ENCODE data around the gene SLC25A19. TPM values are rescaled to one million over a fixed set of nuclear protein-coding genes. Genes with fewer than 3 reads are reported as not detected.

The SLC25A19 gene
- polyA plus RNA-seq, 4 donors, result 11.4 to 15.6 (median 12.7) TPM

- WGBS, 3 donors, result 83 to 92% (median 90%) methylated on average over 6 of the region's 6 CpGs
- Histone ChIP-seq H3K36me3 (ENCODE audit: control insufficient read depth in 3 of 3, insufficient read depth in 2 of 3, low read depth in 1 of 3, low read length in 3 of 3) (peaks cover 2 to 64% (median 3%) of the 10 kb centered on the region in 3 donors), H3K27ac (ENCODE audit: low read depth in 1 of 3, low read length in 2 of 3) (peak overlapping the region in 1 of 3 donors; percentile 44), H3K27me3 (ENCODE audit: control insufficient read depth in 3 of 3, insufficient read depth in 3 of 3, low read length in 3 of 3) (no peaks in the 10 kb centered on the region), H3K4me1 (ENCODE audit: control insufficient read depth in 3 of 3, insufficient read depth in 2 of 3, low read depth in 1 of 3, low read length in 2 of 3) (peaks cover 0 to 7% (median 0%) of the 10 kb centered on the region in 3 donors), H3K9me3 (ENCODE audit: control insufficient read depth in 2 of 2, insufficient read depth in 1 of 2, low read depth in 1 of 2, low read length in 1 of 2) (no peaks in the 10 kb centered on the region), H3K4me3 (ENCODE audit: low read depth in 1 of 3, low read length in 3 of 3) (no peak overlapping the region)
- no peak for DNase-seq
- FAIRE-seq, result no peak
Measured at GRCh38 chr17:75325348-75325747, 36.1 kb upstream of the SLC25A19 start.

GRCh38 chr17:75321506-75321905, 32.3 kb upstream of the SLC25A19 start:
- Histone ChIP-seq H3K27me3 (ENCODE audit: control insufficient read depth in 3 of 3, insufficient read depth in 3 of 3, low read length in 3 of 3) (no peaks in the 10 kb centered on the region), H3K27ac (ENCODE audit: low read depth in 1 of 3, low read length in 2 of 3) (no peak overlapping the region), H3K36me3 (ENCODE audit: control insufficient read depth in 3 of 3, insufficient read depth in 2 of 3, low read depth in 1 of 3, low read length in 3 of 3) (peaks cover 2 to 83% (median 7%) of the 10 kb centered on the region in 3 donors), H3K4me3 (ENCODE audit: low read depth in 1 of 3, low read length in 3 of 3) (no peak overlapping the region), H3K4me1 (ENCODE audit: control insufficient read depth in 3 of 3, insufficient read depth in 2 of 3, low read depth in 1 of 3, low read length in 2 of 3) (peaks cover 0 to 6% (median 0%) of the 10 kb centered on the region in 3 donors), H3K9me3 (ENCODE audit: control insufficient read depth in 2 of 2, insufficient read depth in 1 of 2, low read depth in 1 of 2, low read length in 1 of 2) (no peaks in the 10 kb centered on the region)
- FAIRE-seq (no peak), DNase-seq (no peak)
- 85 to 90% (median 88%) methylated on average over 10 of the region's 10 CpGs for WGBS, 3 donors

GRCh38 chr17:75319904-75320691, 30.9 kb upstream of the SLC25A19 start:
- DNase-seq, result no peak
- no peaks in the 10 kb centered on the region for H3K4me1 ChIP-seq (ENCODE audit: control insufficient read depth in 3 of 3, insufficient read depth in 2 of 3, low read depth in 1 of 3, low read length in 2 of 3)

GRCh38 chr17:75318615-75319222, 29.5 kb upstream of the SLC25A19 start:
- FAIRE-seq, result no peak
- H3K36me3 ChIP-seq (ENCODE audit: control insufficient read depth in 3 of 3, insufficient read depth in 2 of 3, low read depth in 1 of 3, low read length in 3 of 3), result peaks cover 2 to 68% (median 7%) of the 10 kb centered on the region in 3 donors
- H3K4me3 ChIP-seq (ENCODE audit: low read depth in 1 of 3, low read length in 3 of 3), result no peak overlapping the region
- no peaks in the 10 kb centered on the region for H3K9me3 ChIP-seq (ENCODE audit: control insufficient read depth in 2 of 2, insufficient read depth in 1 of 2, low read depth in 1 of 2, low read length in 1 of 2)
- no peaks in the 10 kb centered on the region for H3K27me3 ChIP-seq (ENCODE audit: control insufficient read depth in 3 of 3, insufficient read depth in 3 of 3, low read length in 3 of 3)
- no peak for DNase-seq
- H3K4me1 ChIP-seq (ENCODE audit: control insufficient read depth in 3 of 3, insufficient read depth in 2 of 3, low read depth in 1 of 3, low read length in 2 of 3), result no peaks in the 10 kb centered on the region
- peak overlapping the region in 1 of 3 donors; percentile 84 for H3K27ac ChIP-seq (ENCODE audit: low read depth in 1 of 3, low read length in 2 of 3)
- WGBS, 3 donors, result 87 to 93% (median 89%) methylated on average over 9 to 10 of the region's 10 CpGs

More at GRCh38 chr17:75319904-75320691, 30.9 kb upstream of the SLC25A19 start:
- H3K27me3 ChIP-seq (ENCODE audit: control insufficient read depth in 3 of 3, insufficient read depth in 3 of 3, low read length in 3 of 3), result no peaks in the 10 kb centered on the region
- no peak overlapping the region for H3K4me3 ChIP-seq (ENCODE audit: low read depth in 1 of 3, low read length in 3 of 3)
- H3K9me3 ChIP-seq (ENCODE audit: control insufficient read depth in 2 of 2, insufficient read depth in 1 of 2, low read depth in 1 of 2, low read length in 1 of 2), result no peaks in the 10 kb centered on the region
- H3K36me3 ChIP-seq (ENCODE audit: control insufficient read depth in 3 of 3, insufficient read depth in 2 of 3, low read depth in 1 of 3, low read length in 3 of 3), result peaks cover 2 to 75% (median 7%) of the 10 kb centered on the region in 3 donors
- whole genome bisulfite sequencing, 3 donors, result 85 to 94% (median 88%) methylated on average over 20 of the region's 20 CpGs
- H3K27ac ChIP-seq (ENCODE audit: low read depth in 1 of 3, low read length in 2 of 3), result peak overlapping the region in 1 of 3 donors; percentile 73
- FAIRE-seq, result no peak

- Histone ChIP-seq H3K9me3 (ENCODE audit: control insufficient read depth in 2 of 2, insufficient read depth in 1 of 2, low read depth in 1 of 2, low read length in 1 of 2) (no peaks in the 10 kb centered on the region), H3K27ac (ENCODE audit: low read depth in 1 of 3, low read length in 2 of 3) (peak overlapping the region in 1 of 3 donors; percentile 84), H3K27me3 (ENCODE audit: control insufficient read depth in 3 of 3, insufficient read depth in 3 of 3, low read length in 3 of 3) (no peaks in the 10 kb centered on the region), H3K36me3 (ENCODE audit: control insufficient read depth in 3 of 3, insufficient read depth in 2 of 3, low read depth in 1 of 3, low read length in 3 of 3) (peaks cover 2 to 63% (median 7%) of the 10 kb centered on the region in 3 donors), H3K4me1 (ENCODE audit: control insufficient read depth in 3 of 3, insufficient read depth in 2 of 3, low read depth in 1 of 3, low read length in 2 of 3) (no peaks in the 10 kb centered on the region), H3K4me3 (ENCODE audit: low read depth in 1 of 3, low read length in 3 of 3) (no peak overlapping the region)
- FAIRE-seq (no peak), DNase-seq (no peak)
- 83 to 87% (median 83%) methylated on average over 10 of the region's 10 CpGs for WGBS, 3 donors
Measured at GRCh38 chr17:75318211-75318610, 29.0 kb upstream of the SLC25A19 start.

- H3K4me3 ChIP-seq (ENCODE audit: low read depth in 1 of 3, low read length in 3 of 3), result no peak overlapping the region
- WGBS, 3 donors, result 69 to 77% (median 69%) methylated on average over 11 of the region's 11 CpGs
- H3K36me3 ChIP-seq (ENCODE audit: control insufficient read depth in 3 of 3, insufficient read depth in 2 of 3, low read depth in 1 of 3, low read length in 3 of 3), result peaks cover 2 to 61% (median 7%) of the 10 kb centered on the region in 3 donors
- H3K27ac ChIP-seq (ENCODE audit: low read depth in 1 of 3, low read length in 2 of 3), result no peak overlapping the region
- no peaks in the 10 kb centered on the region for H3K27me3 ChIP-seq (ENCODE audit: control insufficient read depth in 3 of 3, insufficient read depth in 3 of 3, low read length in 3 of 3)
- DNase-seq (peak in 1 of 2 donors; percentile 25), FAIRE-seq (no peak)
- H3K9me3 ChIP-seq (ENCODE audit: control insufficient read depth in 2 of 2, insufficient read depth in 1 of 2, low read depth in 1 of 2, low read length in 1 of 2), result no peaks in the 10 kb centered on the region
- H3K4me1 ChIP-seq (ENCODE audit: control insufficient read depth in 3 of 3, insufficient read depth in 2 of 3, low read depth in 1 of 3, low read length in 2 of 3), result no peaks in the 10 kb centered on the region
Measured at GRCh38 chr17:75317671-75318070, 28.4 kb upstream of the SLC25A19 start.

GRCh38 chr17:75316253-75316652, 27.0 kb upstream of the SLC25A19 start:
- FAIRE-seq, result no peak

GRCh38 chr17:75315541-75316243, 26.5 kb upstream of the SLC25A19 start:
- H3K4me3 ChIP-seq (ENCODE audit: low read depth in 1 of 3, low read length in 3 of 3), result no peak overlapping the region
- H3K4me1 ChIP-seq (ENCODE audit: control insufficient read depth in 3 of 3, insufficient read depth in 2 of 3, low read depth in 1 of 3, low read length in 2 of 3), result no peaks in the 10 kb centered on the region
- H3K9me3 ChIP-seq (ENCODE audit: control insufficient read depth in 2 of 2, insufficient read depth in 1 of 2, low read depth in 1 of 2, low read length in 1 of 2), result no peaks in the 10 kb centered on the region
- no peaks in the 10 kb centered on the region for H3K27me3 ChIP-seq (ENCODE audit: control insufficient read depth in 3 of 3, insufficient read depth in 3 of 3, low read length in 3 of 3)
- WGBS, 3 donors, result 73 to 81% (median 75%) methylated on average over 19 of the region's 19 CpGs
- no peak for FAIRE-seq
- DNase-seq, result no peak
- peak overlapping the region in 1 of 3 donors; percentile 60 for H3K27ac ChIP-seq (ENCODE audit: low read depth in 1 of 3, low read length in 2 of 3)
- peaks cover 2 to 45% (median 7%) of the 10 kb centered on the region in 3 donors for H3K36me3 ChIP-seq (ENCODE audit: control insufficient read depth in 3 of 3, insufficient read depth in 2 of 3, low read depth in 1 of 3, low read length in 3 of 3)

More at GRCh38 chr17:75316253-75316652, 27.0 kb upstream of the SLC25A19 start:
- WGBS, 3 donors, result 71 to 87% (median 77%) methylated on average over 5 of the region's 5 CpGs
- H3K36me3 ChIP-seq (ENCODE audit: control insufficient read depth in 3 of 3, insufficient read depth in 2 of 3, low read depth in 1 of 3, low read length in 3 of 3), result peaks cover 2 to 50% (median 7%) of the 10 kb centered on the region in 3 donors
- peak overlapping the region in 1 of 3 donors; percentile 60 for H3K27ac ChIP-seq (ENCODE audit: low read depth in 1 of 3, low read length in 2 of 3)
- no peaks in the 10 kb centered on the region for H3K9me3 ChIP-seq (ENCODE audit: control insufficient read depth in 2 of 2, insufficient read depth in 1 of 2, low read depth in 1 of 2, low read length in 1 of 2)
- no peaks in the 10 kb centered on the region for H3K27me3 ChIP-seq (ENCODE audit: control insufficient read depth in 3 of 3, insufficient read depth in 3 of 3, low read length in 3 of 3)
- no peak overlapping the region for H3K4me3 ChIP-seq (ENCODE audit: low read depth in 1 of 3, low read length in 3 of 3)
- H3K4me1 ChIP-seq (ENCODE audit: control insufficient read depth in 3 of 3, insufficient read depth in 2 of 3, low read depth in 1 of 3, low read length in 2 of 3), result no peaks in the 10 kb centered on the region
- no peak for DNase-seq

Measured in small intestine (tissue), 7 donors.